Psoas muscle (tissue), 8 donors: Measurements from ENCODE around the gene ATG5. TPM values are rescaled to one million over a fixed set of nuclear protein-coding genes. Genes with fewer than 3 reads are reported as not detected.
A peak's percentile ranks its signal among the peaks of the same experiment; 100 is the strongest.

Experiments
- ATAC-seq, 4 donors: fragments of 200-7000 bp; cut with Tn5 transposase; one replicate each; pipeline ENCODE4 v1.9.1; 2020; ENCODE audit warnings: moderate library complexity in 3 of 4, mild to moderate bottlenecking in 2 of 4
- DNase-seq, 2 donors: peaks; one replicate each; pipeline ENCODE4 v3.0.0-alpha.2; 2020
- H3K27ac ChIP-seq: fragments of 200-600 bp; one replicate; pipeline ENCODE4 v1.8.0; 2022
- H3K27me3 ChIP-seq, 3 donors: fragments of 200-600 bp in 1 of 3; one replicate each; pipeline versions ENCODE4 v1.6.1 to v1.8.0; 2013 to 2022; ENCODE audit warnings: low read length in 2 of 3, mild to moderate bottlenecking in 2 of 3, moderate library complexity in 1 of 3; ENCODE audit not compliant: insufficient read depth in 3 of 3
- H3K36me3 ChIP-seq, 2 donors: fragments of 200-600 bp in 1 of 2; one replicate each; pipeline versions ENCODE4 v1.6.1 to v1.8.0; 2013 to 2022; ENCODE audit warnings: low read depth in 1 of 2, mild to moderate bottlenecking in 1 of 2, moderate library complexity in 1 of 2; ENCODE audit not compliant: insufficient read depth in 1 of 2
- H3K4me1 ChIP-seq: fragments of 200-600 bp; one replicate; pipeline ENCODE4 v1.8.0; 2022
- H3K4me3 ChIP-seq: fragments of 200-600 bp; one replicate; pipeline ENCODE4 v1.8.0; 2022; ENCODE audit warnings: mild to moderate bottlenecking
- H3K9me3 ChIP-seq: fragments of 200-600 bp; one replicate; pipeline ENCODE4 v1.8.0; 2022
- WGBS, 3 donors: extraction: QIAGEN DNeasy Blood & Tissue Kit; methylation state at CpG; one replicate each; pipeline versions ENCODE4 v1.1.6 to v1.1.7; 2013; 5-methylcytosine and 5-hydroxymethylcytosine counted together
- intact Hi-C, 2 donors: fragments of 100-400 bp; cut with DNase I; formaldehyde crosslinking; loops; one replicate each; pipeline versions ENCODE4 v1.11.0 to v1.14.2; 2022
- polyA plus RNA-seq, 3 donors: library from polyadenylated mRNA; stranded (reverse); fragments of 200-250 nt; gene quantifications; one replicate each; pipeline ENCODE4 v1.2.3, GENCODE V29; 2013
- total RNA-seq, 4 donors: library from RNA; stranded (reverse); fragmentation: NEBNext Ultra II Directional in 2 of 4; extraction: Animal tissue kit (Norgen Biotek cat#: 25700) in 2 of 4; gene quantifications; one replicate each; pipeline versions ENCODE4 v1.2.1 to v1.2.4, GENCODE V29; 2021 to 2023
- TF ChIP-seq, protein P1 (sequence below): fragments of 200-600 bp; IDR thresholded peaks from one replicate; pipeline ENCODE4 v1.8.0; 2022; ENCODE audit warnings: antibody characterized with exemption
- donor health status: healthy with polysubstance abuse.
- donor health status: DM: no; HTN: no; CAD: no; lungs with moderate emphysema.
- donor health status: Bipolar disorder and iron deficiency.
- donor health status: healthy.
- donor health status: DM: yes; HTN: yes; CAD: no.
- donor health status: DM: no; HTN: no; CAD: no.
- donor health status: DM: no; HTN: no; CAD: no.
- donor health status: DM: yes; HTN: yes; CAD: no.

Gene ATG5
- total and polyA plus RNA-seq, 7 donors, result 13.5 to 35.7 (median 19.5) TPM

- intact Hi-C loops, result no loop called here
- WGBS, 3 donors, result 39 to 50% (median 43%) methylated on average over 7 of the region's 7 CpGs
- H3K4me1 ChIP-seq, result no peaks in the 10 kb centered on the region
- H3K4me3 ChIP-seq, result no peak overlapping the region
- no peaks in the 10 kb centered on the region for H3K36me3 ChIP-seq
- peak in 1 of 2 donors; percentile 23 for DNase-seq
- no peaks in the 10 kb centered on the region for H3K9me3 ChIP-seq
- H3K27me3 ChIP-seq, result no peaks in the 10 kb centered on the region
- H3K27ac ChIP-seq, result no peak overlapping the region
- TF ChIP-seq, protein P1, sequence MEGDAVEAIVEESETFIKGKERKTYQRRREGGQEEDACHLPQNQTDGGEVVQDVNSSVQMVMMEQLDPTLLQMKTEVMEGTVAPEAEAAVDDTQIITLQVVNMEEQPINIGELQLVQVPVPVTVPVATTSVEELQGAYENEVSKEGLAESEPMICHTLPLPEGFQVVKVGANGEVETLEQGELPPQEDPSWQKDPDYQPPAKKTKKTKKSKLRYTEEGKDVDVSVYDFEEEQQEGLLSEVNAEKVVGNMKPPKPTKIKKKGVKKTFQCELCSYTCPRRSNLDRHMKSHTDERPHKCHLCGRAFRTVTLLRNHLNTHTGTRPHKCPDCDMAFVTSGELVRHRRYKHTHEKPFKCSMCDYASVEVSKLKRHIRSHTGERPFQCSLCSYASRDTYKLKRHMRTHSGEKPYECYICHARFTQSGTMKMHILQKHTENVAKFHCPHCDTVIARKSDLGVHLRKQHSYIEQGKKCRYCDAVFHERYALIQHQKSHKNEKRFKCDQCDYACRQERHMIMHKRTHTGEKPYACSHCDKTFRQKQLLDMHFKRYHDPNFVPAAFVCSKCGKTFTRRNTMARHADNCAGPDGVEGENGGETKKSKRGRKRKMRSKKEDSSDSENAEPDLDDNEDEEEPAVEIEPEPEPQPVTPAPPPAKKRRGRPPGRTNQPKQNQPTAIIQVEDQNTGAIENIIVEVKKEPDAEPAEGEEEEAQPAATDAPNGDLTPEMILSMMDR, result no peak
- peak in 3 of 4 donors; percentile 18 to 46 (median 36) for ATAC-seq
Observed at GRCh38 chr6:106163446-106163965, 162.1 kb downstream of the ATG5 start.

- no peaks in the 10 kb centered on the region for H3K27me3 ChIP-seq
- no peak overlapping the region for H3K27ac ChIP-seq
- intact Hi-C loops, result no loop called here
- WGBS, 3 donors, result 79 to 86% (median 86%) methylated on average over 4 of the region's 4 CpGs
- H3K4me3 ChIP-seq, result no peak overlapping the region
- DNase-seq (no peak), ATAC-seq (no peak)
- no peaks in the 10 kb centered on the region for H3K36me3 ChIP-seq
- no peaks in the 10 kb centered on the region for H3K4me1 ChIP-seq
- TF ChIP-seq, protein P1, result no peak
- no peaks in the 10 kb centered on the region for H3K9me3 ChIP-seq
Observed at GRCh38 chr6:106162921-106163320, 162.6 kb downstream of the ATG5 start.

DNA sequence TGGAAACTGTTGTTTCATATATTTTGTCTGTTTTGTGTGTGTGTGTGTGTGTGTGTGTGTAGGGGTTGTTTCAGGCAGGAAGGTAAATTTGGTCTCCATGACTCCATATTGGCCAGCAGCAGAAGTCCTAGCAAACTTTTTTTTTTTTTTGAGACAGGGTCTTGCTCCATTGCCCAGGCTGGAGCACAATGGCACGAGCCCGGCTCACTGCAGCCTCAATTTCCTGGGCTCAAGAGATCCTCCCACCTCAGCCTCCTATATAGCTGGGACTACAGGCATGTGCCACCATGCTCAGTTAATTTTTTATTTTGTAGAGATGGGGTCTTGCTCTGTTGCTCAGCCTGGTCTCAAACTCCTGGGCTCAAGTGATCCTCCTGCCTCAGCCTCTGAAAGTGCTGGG is 163.7 kb downstream of the ATG5 start:
- no peaks in the 10 kb centered on the region for H3K36me3 ChIP-seq
- no peaks in the 10 kb centered on the region for H3K27me3 ChIP-seq
- H3K9me3 ChIP-seq, result no peaks in the 10 kb centered on the region
- intact Hi-C loops, result no loop called here
- H3K27ac ChIP-seq, result no peak overlapping the region
- DNase-seq (no peak), ATAC-seq (no peak)
- H3K4me1 ChIP-seq, result no peaks in the 10 kb centered on the region
- WGBS, 3 donors, result 95 to 100% (median 98%) methylated on average over 2 of the region's 2 CpGs
- no peak overlapping the region for H3K4me3 ChIP-seq
- TF ChIP-seq, protein P1, result no peak

- no peaks in the 10 kb centered on the region for H3K4me1 ChIP-seq
- H3K36me3 ChIP-seq, result no peaks in the 10 kb centered on the region
- no peak overlapping the region for H3K27ac ChIP-seq
- no peak overlapping the region for H3K4me3 ChIP-seq
- no peaks in the 10 kb centered on the region for H3K9me3 ChIP-seq
- TF ChIP-seq, protein P1, result no peak
- intact Hi-C loops, result no loop called here
- no peaks in the 10 kb centered on the region for H3K27me3 ChIP-seq
- DNase-seq (no peak), ATAC-seq (no peak)
- WGBS, 3 donors, result 92 to 96% (median 96%) methylated on average over 3 of the region's 3 CpGs
Observed at GRCh38 chr6:106161311-106161874, 164.2 kb downstream of the ATG5 start.

GRCh38 chr6:106160189-106160588 is 165.4 kb downstream of the ATG5 start:
- H3K27me3 ChIP-seq, result no peaks in the 10 kb centered on the region
- TF ChIP-seq, protein P1, result no peak
- H3K4me1 ChIP-seq, result no peaks in the 10 kb centered on the region
- no peaks in the 10 kb centered on the region for H3K9me3 ChIP-seq
- ATAC-seq (no peak), DNase-seq (no peak)
- no peak overlapping the region for H3K4me3 ChIP-seq
- no peak overlapping the region for H3K27ac ChIP-seq
- no peaks in the 10 kb centered on the region for H3K36me3 ChIP-seq
- WGBS, 3 donors, result 79 to 89% (median 87%) methylated on average over 3 of the region's 3 CpGs
- intact Hi-C loops, result no loop called here
